Large intestine (tissue), 3 donors: ENCODE data around the gene F10. TPM values are rescaled to one million over a fixed set of nuclear protein-coding genes. Genes with fewer than 3 reads are reported as not detected.
A peak's percentile ranks its signal among the peaks of the same experiment; 100 is the strongest.

Experiments
- DNase-seq, 2 donors: peaks; one replicate each; pipeline versions ENCODE4 v3.0.0 to v3.0.0-alpha.2; 2013
- H3K27ac ChIP-seq: one replicate; pipeline ENCODE4 v1.5.1; 2013; ENCODE audit warnings: low read length
- H3K27me3 ChIP-seq: 2 replicates; pipeline ENCODE4 v1.6.1; 2013; ENCODE audit warnings: low read length; ENCODE audit not compliant: control insufficient read depth, insufficient read depth
- H3K36me3 ChIP-seq: 2 replicates; pipeline ENCODE4 v1.6.1; 2013; ENCODE audit warnings: low read length; ENCODE audit not compliant: control insufficient read depth, insufficient read depth
- H3K4me1 ChIP-seq: one replicate; pipeline ENCODE4 v1.6.1; 2013; ENCODE audit warnings: low read length; ENCODE audit not compliant: control insufficient read depth, insufficient read depth
- H3K4me3 ChIP-seq: one replicate; pipeline ENCODE4 v1.5.1; 2013; ENCODE audit warnings: low read length
- H3K9me3 ChIP-seq: one replicate; pipeline ENCODE4 v1.6.1; 2013; ENCODE audit warnings: mild to moderate bottlenecking, low read depth, low read length, moderate library complexity; ENCODE audit not compliant: control insufficient read depth
- WGBS: methylation state at CpG from one replicate; pipeline ENCODE4 v1.1.5; 2013; ENCODE audit warnings: low lambda C conversion rate; ENCODE audit not compliant: insufficient coverage; 5-methylcytosine and 5-hydroxymethylcytosine counted together
- polyA plus RNA-seq: library from polyadenylated mRNA; unstranded; fragments of 120-200 nt; gene quantifications from one replicate; pipeline ENCODE4 v1.2.1, GENCODE V29; 2013

The F10 gene
- polyA plus RNA-seq, 1 donor = 125 TPM

- no CpG with 5 or more reads among the region's 26 CpGs for WGBS
- peaks cover 8% of the 10 kb centered on the region for H3K4me1 ChIP-seq
- no peak overlapping the region for H3K27ac ChIP-seq
- no peak for DNase-seq
- H3K4me3 ChIP-seq = no peak overlapping the region
- H3K9me3 ChIP-seq = no peaks in the 10 kb centered on the region
- no peaks in the 10 kb centered on the region for H3K36me3 ChIP-seq
- H3K27me3 ChIP-seq = no peaks in the 10 kb centered on the region
These were observed 5.2 kb upstream of the F10 start for GRCh38 chr13:113117335-113117872.

GRCh38 chr13:113117911-113118260 is 4.7 kb upstream of the F10 start:
- DNase-seq = no peak
- Histone ChIP-seq H3K36me3 (no peaks in the 10 kb centered on the region), H3K4me1 (peaks cover 10% of the 10 kb centered on the region), H3K27me3 (no peaks in the 10 kb centered on the region), H3K9me3 (no peaks in the 10 kb centered on the region), H3K27ac (no peak overlapping the region), H3K4me3 (no peak overlapping the region)
- WGBS = no CpG with 5 or more reads among the region's 9 CpGs

GRCh38 chr13:113118261-113119021 is 4.2 kb upstream of the F10 start:
- DNase-seq = no peak
- Histone ChIP-seq H3K9me3 (no peaks in the 10 kb centered on the region), H3K4me1 (peaks cover 15% of the 10 kb centered on the region), H3K4me3 (no peak overlapping the region), H3K27me3 (no peaks in the 10 kb centered on the region), H3K36me3 (no peaks in the 10 kb centered on the region), H3K27ac (no peak overlapping the region)
- WGBS = no CpG with 5 or more reads among the region's 42 CpGs

- no peak for DNase-seq
- H3K27ac ChIP-seq = no peak overlapping the region
- H3K4me1 ChIP-seq = peaks cover 22% of the 10 kb centered on the region
- no peaks in the 10 kb centered on the region for H3K9me3 ChIP-seq
- 60% methylated on average over 1 of the region's 16 CpGs for WGBS
- no peaks in the 10 kb centered on the region for H3K27me3 ChIP-seq
- H3K4me3 ChIP-seq = no peak overlapping the region
- no peaks in the 10 kb centered on the region for H3K36me3 ChIP-seq
These were observed 3.3 kb upstream of the F10 start for GRCh38 chr13:113119166-113119821.

- no peak overlapping the region for H3K27ac ChIP-seq
- H3K4me1 ChIP-seq = peaks cover 24% of the 10 kb centered on the region
- no peaks in the 10 kb centered on the region for H3K27me3 ChIP-seq
- 100% methylated on average over 1 of the region's 7 CpGs for WGBS
- DNase-seq = no peak
- no peaks in the 10 kb centered on the region for H3K36me3 ChIP-seq
- H3K4me3 ChIP-seq = no peak overlapping the region
- no peaks in the 10 kb centered on the region for H3K9me3 ChIP-seq
These were observed 2.8 kb upstream of the F10 start for GRCh38 chr13:113119822-113120189.

GRCh38 chr13:113120300-113121182 is 2.1 kb upstream of the F10 start:
- H3K36me3 ChIP-seq = no peaks in the 10 kb centered on the region

GRCh38 chr13:113121183-113121927 is 1.2 kb upstream of the F10 start:
- Histone ChIP-seq H3K36me3 (no peaks in the 10 kb centered on the region), H3K27ac (no peak overlapping the region), H3K4me3 (no peak overlapping the region), H3K9me3 (no peaks in the 10 kb centered on the region), H3K27me3 (no peaks in the 10 kb centered on the region), H3K4me1 (peaks cover 24% of the 10 kb centered on the region)
- no CpG with 5 or more reads among the region's 24 CpGs for WGBS
- no peak for DNase-seq

More at GRCh38 chr13:113120300-113121182, 2.1 kb upstream of the F10 start:
- Histone ChIP-seq H3K27ac (no peak overlapping the region), H3K9me3 (no peaks in the 10 kb centered on the region), H3K4me3 (no peak overlapping the region), H3K4me1 (peaks cover 24% of the 10 kb centered on the region), H3K27me3 (no peaks in the 10 kb centered on the region)
- DNase-seq = no peak
- no CpG with 5 or more reads among the region's 19 CpGs for WGBS

GRCh38 chr13:113121928-113122471 is 599 bp upstream of the F10 start:
- Histone ChIP-seq H3K36me3 (no peaks in the 10 kb centered on the region), H3K27me3 (no peaks in the 10 kb centered on the region), H3K4me3 (no peak overlapping the region), H3K27ac (peak overlapping the region; percentile 89), H3K4me1 (peaks cover 24% of the 10 kb centered on the region), H3K9me3 (no peaks in the 10 kb centered on the region)
- 60% methylated on average over 1 of the region's 16 CpGs for WGBS
- no peak for DNase-seq

- Histone ChIP-seq H3K4me1 (peaks cover 24% of the 10 kb centered on the region), H3K27me3 (no peaks in the 10 kb centered on the region), H3K36me3 (no peaks in the 10 kb centered on the region), H3K9me3 (no peaks in the 10 kb centered on the region), H3K4me3 (peak overlapping the region; percentile 61), H3K27ac (peak overlapping the region; percentile 89)
- peak in 1 of 2 donors; percentile 25 for DNase-seq
- WGBS = no CpG with 5 or more reads among the region's 29 CpGs
These were observed 915 bp downstream of the F10 start for GRCh38 chr13:113123226-113124201.
